GM12892 (cell line): ENCODE data around the gene NEMF.
A peak's percentile ranks its signal among the peaks of the same experiment; 100 is the strongest.

Experiments
- DNase-seq: peaks from one replicate; pipeline ENCODE4 v3.0.0; 2011; ENCODE audit not compliant: insufficient read length
- FAIRE-seq: peaks from 2 replicates; lab custom pipeline; 2011; peaks lifted over from hg19 to GRCh38; lab: Jason Lieb, UNC
- POLR2A ChIP-seq: IDR thresholded peaks from 2 replicates; pipeline ENCODE4 v1.6.1; 2011; ENCODE audit warnings: low read depth, low read length, control low read depth
- POLR2AphosphoS5 ChIP-seq: IDR thresholded peaks from 2 replicates; pipeline ENCODE4 v1.6.1; 2011; ENCODE audit warnings: low read depth, low read length, control low read depth
- TAF1 ChIP-seq: IDR thresholded peaks from 2 replicates; pipeline ENCODE4 v1.6.1; 2011; ENCODE audit warnings: low read depth, mild to moderate bottlenecking, control low read depth, low read length, borderline replicate concordance

The NEMF gene

GRCh38 chr14:49870908-49871307, 18.3 kb upstream of the NEMF start:
- FAIRE-seq (no peak), DNase-seq (no peak)
- TF ChIP-seq POLR2AphosphoS5 (no peak), TAF1 (no peak), POLR2A (no peak)

- no peak for DNase-seq
- FAIRE-seq, result no peak
- TF ChIP-seq POLR2A (no peak), TAF1 (no peak), POLR2AphosphoS5 (no peak)
These were observed 16.1 kb upstream of the NEMF start for GRCh38 chr14:49868720-49869114.

DNA sequence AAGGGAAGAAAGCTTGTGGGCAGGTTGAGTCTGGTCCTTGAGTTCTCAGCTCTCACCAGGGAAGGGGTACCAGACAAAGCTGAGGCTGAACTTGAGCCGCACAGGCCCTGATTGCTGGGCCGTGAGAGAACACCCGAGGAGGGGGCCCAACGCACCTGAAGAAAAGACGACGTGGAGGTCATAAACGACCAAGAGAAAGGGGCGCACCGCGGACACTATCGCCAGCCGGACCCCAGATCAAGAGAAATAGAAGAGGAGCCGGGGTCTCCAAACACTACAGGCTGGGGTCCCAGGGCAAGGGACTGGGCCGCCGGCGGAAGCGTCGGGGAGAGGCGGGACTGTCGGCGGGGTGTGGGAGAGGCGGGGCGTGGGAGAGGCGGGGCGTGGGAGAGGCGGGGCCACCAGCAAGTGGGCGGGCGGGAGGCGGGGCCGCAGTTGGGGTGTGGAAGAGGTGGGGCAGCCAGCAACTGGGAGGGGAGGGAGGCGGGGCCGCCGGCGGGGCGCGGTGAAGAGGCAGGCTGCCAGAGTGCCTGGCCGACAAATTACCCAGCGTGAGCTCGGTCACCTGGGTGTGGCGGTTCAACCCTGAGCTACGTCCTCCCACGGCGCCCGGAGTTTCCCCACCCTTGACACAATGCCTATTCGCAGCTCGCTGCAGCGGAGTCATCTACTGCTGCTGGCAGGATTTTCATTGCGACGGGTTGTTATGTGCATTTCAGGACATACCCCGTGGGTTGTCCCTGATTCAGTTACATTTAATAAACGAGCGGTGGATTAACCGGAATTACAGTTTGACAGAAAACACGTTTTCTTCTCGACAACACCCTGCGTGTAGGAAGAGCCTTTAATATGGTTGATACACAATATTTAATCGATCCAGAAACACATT, 15.5 kb upstream of the NEMF start:
- FAIRE-seq (peak; percentile 99), DNase-seq (peak; percentile 75)
- TF ChIP-seq POLR2A (peak; percentile 88), TAF1 (peak; percentile 88), POLR2AphosphoS5 (peak; percentile 92)

DNA sequence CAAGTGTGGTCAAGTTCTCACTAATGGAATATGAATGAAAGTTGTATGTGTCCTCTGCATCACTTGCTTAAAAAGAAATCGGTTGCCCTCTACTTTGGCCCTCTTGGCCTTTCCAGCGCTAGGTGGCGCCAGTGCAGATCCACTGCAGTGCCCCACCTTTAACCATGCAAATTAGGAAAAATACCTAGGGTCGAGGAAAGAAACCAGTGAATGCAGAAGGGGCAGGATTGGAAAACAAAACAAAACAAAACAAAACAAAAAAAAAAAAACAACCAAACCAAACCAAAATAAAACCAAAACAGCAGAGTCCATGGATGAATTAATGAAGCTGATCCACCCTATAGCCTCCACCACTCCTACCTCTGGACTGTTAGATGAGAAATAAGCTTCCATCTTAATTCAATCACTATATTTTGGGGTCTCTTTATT, 12.9 kb upstream of the NEMF start:
- DNase-seq, result no peak
- FAIRE-seq, result peak; percentile 67
- TF ChIP-seq POLR2AphosphoS5 (no peak), TAF1 (no peak)

DNA sequence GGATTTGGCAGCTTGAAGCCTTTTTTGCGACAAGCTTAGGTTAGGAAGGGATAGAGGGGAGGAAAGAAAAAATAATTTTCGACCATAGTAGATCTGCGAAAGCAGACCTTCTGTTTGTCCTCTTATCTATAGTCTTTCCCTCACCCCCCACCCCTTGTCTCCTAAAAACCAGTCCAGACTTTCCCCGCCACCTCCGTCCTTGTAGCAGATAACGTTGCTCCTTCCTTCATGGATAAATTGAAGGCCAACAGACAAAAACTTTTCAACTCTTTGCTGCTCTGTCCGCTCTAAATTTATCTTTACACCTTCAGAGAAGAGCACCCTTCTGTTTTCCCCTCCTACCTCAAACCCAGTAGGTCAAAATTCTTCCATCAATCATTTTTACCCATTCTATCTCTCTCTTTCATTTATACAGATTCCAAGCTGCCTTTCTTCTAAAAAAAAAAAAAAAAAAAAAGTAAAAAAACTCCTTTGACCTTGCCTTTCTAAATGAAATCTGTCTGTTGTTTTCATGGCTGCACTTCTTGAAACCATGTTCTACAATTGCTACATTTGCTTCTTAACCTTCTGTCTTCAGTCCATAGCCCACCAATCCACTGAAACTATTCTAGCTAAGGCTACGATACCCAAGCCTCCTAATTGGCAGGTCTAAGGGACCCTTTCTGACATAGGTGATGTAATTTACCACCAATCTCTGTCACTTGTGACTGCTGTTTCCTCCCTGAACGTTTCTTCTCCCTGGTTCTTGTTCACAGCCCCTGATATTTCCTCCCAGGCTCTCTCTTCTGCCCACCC, 11.1 kb upstream of the NEMF start:
- TF ChIP-seq TAF1 (no peak), POLR2A (no peak), POLR2AphosphoS5 (no peak)
- FAIRE-seq (no peak), DNase-seq (no peak)

DNA sequence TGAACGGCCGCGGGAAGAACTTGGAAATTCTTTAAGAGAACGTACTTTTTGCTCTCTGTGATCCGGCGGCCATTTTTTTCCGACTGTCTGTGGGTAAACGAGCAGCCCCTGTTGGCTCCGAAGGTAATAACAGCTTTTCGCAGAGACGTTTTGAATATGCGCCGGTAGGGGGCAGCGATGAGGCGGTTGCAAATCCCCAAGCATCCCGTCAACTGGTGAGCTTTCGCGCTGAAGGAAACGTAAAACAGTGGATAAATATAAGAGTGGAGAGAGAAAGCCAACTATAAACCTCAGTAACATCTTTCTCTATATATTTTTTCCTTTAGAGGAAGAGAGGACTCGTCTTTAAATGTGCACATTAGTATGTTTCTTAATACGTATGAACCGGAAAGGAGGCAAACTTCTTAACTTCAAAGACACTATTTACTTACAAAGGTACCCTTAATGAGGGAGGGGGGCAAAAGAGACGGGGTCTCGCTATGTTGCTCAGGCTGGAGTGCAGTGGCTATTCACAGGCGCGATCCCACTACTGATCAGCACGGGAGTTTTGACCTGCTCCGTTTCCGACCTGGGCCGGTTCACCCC, 9.6 kb upstream of the NEMF start:
- TF ChIP-seq TAF1 (peak; percentile 81), POLR2AphosphoS5 (no peak), POLR2A (peak; percentile 15; the same call in 1 of the 2 replicates)
- no peak for FAIRE-seq
- no peak for DNase-seq

- FAIRE-seq (peak; percentile 81), DNase-seq (no peak)
- TF ChIP-seq TAF1 (no peak), POLR2AphosphoS5 (peak; percentile 67; the same call in 1 of the 2 replicates), POLR2A (peak; percentile 49; the same call in 1 of the 2 replicates)
These were observed 9.1 kb upstream of the NEMF start for GRCh38 chr14:49861699-49862088.

DNA sequence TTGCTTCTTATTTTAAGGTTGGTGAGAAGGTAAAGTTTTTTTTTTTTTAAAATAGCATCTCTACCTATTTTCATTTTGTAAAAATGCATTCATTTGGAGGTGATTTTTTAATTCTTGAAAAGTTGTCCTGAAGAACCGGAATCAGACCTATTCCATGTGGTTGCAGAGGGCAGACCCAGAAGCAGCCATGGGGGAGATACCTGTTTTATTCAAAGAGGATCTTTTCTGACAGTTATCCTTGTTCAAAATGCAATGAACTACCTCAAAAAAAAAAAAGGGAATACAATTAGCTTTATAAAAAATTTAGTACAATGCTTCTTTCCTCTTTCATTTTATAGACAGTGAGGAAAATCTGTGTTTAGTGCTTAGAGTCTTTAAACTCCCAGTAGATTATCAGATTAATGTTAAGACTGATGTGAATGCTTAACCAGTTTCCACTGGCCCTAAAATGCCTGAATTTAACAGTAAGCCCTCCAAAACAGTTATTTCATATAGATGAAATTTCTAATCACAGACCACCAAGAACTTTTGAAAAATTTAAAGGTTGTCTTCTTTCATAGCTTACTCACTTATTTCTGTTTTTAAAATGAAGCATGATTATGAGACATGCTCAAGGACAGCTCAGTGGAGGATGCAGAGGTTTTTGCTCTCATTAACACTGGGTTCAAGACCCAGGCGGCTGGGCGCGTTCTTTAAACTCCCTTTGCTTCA, 8.6 kb upstream of the NEMF start:
- FAIRE-seq (no peak), DNase-seq (no peak)
- TF ChIP-seq TAF1, result no peak
- TF ChIP-seq POLR2A, result no peak
- no peak for TF ChIP-seq POLR2AphosphoS5

- FAIRE-seq (no peak), DNase-seq (no peak)
- TF ChIP-seq POLR2A, result no peak
- TF ChIP-seq POLR2AphosphoS5, result no peak
- TF ChIP-seq TAF1, result no peak
These were observed 5.8 kb upstream of the NEMF start for GRCh38 chr14:49858383-49858782.

- FAIRE-seq, result no peak
- TF ChIP-seq TAF1 (no peak), POLR2A (no peak), POLR2AphosphoS5 (no peak)
- no peak for DNase-seq
These were observed 4.9 kb upstream of the NEMF start for GRCh38 chr14:49857427-49858003.
